Right renal pelvis (tissue), 4 donors: ENCODE data around the gene TNPO3. TPM values are rescaled to one million over a fixed set of nuclear protein-coding genes. Genes with fewer than 3 reads are reported as not detected.
"Not testable (repeated sequence)": the region's sequence is repeated elsewhere in the genome, so short reads cannot be mapped to it uniquely, and the experiment has no call there.

Experiments used
- DNase-seq, 4 donors: peaks; one replicate each; pipeline ENCODE4 v3.0.0-alpha.2; 2013; ENCODE audit warnings: low read depth in 4 of 4, low spot score in 3 of 4, missing footprints in 1 of 4
- polyA plus RNA-seq, 4 donors: library from polyadenylated mRNA; unstranded; fragments of 120-200 nt; gene quantifications; one replicate each; pipeline ENCODE4 v1.2.1, GENCODE V29; 2013; ENCODE audit not compliant: insufficient read length in 4 of 4

TNPO3 gene
- polyA plus RNA-seq, 4 donors: 42.9 to 45.3 (median 43.7) TPM

DNA sequence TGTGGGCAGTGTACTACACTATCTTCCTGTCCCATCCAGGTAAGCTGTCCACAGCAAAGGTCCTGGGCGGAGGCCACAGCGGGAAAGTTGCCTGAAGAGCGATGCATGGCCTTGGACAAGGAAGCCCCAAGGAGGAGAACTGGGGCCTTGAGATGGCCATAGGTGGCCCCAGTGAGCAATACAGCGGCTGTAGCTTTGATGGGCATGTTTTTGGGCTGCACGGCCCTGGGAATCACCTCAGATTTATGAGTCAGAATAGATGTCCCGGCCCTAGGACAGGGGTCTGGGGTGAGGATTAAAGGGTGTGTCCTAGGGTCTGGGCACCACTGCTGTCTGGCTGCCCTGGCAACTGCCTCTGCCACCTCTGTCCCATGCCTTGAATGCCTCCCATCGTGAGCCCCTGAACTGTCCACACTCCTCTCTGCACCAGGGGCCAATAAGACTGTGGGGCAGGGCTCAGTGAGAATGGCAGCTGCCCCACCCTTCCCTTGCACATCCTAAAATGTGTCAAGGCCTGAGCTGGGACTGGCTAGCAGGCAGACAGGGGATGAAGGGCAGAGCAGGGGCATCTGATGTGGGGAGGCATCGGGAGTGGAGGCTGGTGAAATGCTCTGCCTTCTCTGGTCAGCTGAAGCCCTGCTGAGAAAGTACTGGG is 126.6 kb downstream of the TNPO3 start:
- DNase-seq: no peak

DNA sequence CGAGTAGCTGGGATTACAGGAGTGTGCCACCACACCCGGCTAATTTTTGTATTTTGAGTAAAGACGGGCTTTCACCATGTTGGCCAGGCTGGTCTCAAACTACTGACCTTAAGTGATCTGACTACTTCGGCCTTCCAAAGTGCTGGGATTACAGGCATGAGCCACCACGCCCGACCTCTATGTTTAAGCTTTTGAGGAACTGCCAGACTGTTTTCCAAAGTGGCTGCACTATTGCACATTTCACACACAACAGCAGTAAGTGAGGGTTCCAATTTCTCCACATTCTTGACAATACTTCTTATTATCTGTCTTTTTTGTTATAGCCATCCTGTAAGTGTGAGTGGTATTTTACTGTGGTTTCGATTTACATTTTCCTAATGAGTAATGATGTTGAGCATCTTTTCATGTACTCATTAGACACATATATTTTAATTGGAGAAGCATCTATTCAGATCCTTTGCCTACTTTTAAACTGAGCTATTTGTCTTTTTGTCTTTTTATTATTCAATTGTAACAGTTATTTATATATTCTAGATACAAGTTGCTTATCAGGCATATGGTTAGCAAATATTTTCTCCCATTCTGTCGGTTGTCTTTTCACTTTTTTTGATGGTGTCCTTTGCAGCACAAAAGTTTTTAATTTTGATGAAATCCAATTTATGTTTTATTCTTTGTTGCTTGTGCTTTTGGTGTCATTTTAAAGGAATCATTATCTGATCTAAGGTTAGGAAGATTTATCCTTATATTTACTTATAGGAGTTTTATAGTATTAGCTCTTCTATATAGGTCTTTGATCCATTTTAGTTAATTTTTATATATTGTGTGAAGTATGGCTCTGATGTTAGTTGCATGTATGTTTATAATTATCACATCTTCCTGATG is 130.0 kb downstream of the TNPO3 start:
- DNase-seq: no peak

DNA sequence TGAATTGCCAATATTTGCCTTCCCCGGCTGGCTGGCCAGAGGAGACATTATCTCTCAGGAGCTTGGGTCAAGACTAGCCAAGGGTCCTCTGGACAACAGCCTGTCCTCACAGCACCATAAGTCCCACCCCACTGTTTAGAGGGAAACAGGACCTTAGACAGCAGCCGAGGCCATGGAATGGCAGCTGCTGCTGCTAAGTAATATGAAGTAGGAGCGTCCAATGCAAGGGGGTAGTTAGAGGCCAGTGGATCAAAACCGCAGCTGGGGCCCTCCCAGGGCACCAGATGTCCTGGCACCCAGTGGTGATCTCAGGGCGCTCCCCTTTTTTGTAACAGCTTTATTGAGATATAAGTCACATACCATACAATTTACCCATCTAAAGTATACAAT is 131.5 kb downstream of the TNPO3 start:
- DNase-seq: no peak

DNA sequence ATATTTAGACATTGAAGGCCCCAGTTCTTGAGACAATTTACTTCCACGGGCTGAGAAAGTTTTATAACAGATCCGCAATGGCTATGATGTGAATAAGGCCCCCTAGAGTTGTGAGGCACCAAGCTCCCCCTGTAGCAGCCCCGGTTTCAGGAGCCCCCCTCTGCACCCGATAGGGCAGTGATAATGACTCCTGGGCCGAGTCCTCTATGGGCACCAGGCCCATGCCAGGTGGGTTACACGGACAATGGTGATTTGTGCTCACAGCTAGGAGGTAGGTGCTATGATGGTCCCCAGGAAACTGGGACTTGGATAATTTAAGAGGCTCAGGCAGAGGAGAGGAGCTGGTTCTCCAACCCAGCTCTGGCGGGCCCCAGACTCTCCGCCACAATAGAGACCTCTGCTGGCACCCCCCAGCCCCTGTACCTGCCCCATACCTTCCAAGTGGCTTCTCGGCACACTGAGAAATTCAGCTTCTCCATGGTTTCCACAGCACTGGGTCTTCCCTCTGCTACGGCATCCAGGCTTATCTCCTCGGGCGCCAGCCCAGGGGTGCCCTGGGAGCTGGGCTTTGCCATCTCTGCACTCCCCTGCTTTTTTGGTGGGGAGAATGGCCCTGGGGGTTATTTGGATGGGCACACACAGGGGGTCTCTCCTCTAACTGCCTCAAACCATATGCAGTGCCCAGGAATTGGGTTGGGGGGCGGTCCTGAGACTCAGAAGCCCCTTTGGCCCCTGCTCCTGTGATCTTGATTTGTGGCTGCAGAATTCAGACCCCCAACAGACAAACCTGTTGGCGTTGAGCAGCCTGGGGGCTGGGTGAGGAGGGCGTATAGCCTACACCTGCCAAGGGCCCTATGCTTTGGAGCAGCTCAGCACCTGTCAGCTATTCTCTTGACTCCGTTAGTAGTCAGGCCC is 132.2 kb downstream of the TNPO3 start:
- DNase-seq: no peak

DNA sequence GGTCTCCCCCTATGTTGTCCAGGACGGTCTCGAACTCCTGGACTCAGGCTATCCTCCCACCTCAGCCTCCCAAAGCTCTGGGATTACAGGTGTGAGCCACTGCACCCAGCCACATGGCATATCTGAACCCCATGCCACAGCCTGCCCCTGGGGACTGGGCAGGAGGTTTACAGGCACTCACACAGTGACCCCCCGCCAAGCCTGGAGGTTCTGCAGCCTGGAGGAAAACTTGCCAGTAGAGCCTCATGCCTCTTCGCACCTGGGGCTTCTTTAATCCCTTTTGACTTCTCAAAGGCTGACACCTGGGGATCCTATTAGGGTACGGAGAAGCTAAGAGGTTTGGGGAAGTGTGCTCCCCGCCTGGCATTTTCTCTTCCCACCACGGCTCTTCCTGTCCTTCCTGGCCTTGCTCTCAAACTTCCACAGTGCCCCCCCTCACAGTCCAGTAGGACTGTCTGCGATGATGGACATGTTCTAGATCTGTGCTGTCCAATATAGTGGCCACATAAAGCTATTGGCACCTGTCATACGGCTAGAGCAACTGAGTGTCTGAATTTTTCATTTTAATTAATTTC is 133.0 kb downstream of the TNPO3 start:
- no peak for DNase-seq

DNA sequence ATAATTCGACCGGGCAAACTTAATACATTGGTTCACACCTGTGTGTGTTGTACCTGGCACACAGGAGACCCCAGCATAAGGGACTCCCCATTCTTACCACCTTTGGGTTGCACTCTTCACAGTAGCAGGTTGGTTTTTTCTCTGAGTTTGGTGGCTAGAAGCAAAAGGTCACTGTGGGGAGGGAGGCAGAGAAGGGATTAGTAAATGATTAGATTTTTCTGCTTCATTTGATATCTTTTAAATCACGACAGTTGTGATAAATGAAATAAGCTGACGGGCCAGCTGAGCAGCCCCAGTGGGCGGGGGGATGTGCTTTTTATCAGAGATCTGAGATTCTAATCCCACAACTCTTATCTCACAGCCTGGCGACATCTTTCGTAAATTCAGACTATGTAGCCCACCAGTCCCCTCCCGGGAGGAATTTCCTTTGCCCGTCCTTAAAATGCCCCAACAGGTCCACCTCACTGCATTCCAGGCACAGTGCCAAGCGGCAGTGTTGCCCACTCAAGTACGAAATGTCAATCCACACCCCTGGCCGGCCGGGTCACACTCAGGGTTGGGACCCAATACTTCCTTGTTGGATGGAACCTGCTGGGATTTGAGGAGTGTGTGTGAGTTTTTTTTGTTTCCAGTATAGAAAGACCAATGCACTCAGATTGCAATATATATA is 133.9 kb downstream of the TNPO3 start:
- no peak for DNase-seq

DNA sequence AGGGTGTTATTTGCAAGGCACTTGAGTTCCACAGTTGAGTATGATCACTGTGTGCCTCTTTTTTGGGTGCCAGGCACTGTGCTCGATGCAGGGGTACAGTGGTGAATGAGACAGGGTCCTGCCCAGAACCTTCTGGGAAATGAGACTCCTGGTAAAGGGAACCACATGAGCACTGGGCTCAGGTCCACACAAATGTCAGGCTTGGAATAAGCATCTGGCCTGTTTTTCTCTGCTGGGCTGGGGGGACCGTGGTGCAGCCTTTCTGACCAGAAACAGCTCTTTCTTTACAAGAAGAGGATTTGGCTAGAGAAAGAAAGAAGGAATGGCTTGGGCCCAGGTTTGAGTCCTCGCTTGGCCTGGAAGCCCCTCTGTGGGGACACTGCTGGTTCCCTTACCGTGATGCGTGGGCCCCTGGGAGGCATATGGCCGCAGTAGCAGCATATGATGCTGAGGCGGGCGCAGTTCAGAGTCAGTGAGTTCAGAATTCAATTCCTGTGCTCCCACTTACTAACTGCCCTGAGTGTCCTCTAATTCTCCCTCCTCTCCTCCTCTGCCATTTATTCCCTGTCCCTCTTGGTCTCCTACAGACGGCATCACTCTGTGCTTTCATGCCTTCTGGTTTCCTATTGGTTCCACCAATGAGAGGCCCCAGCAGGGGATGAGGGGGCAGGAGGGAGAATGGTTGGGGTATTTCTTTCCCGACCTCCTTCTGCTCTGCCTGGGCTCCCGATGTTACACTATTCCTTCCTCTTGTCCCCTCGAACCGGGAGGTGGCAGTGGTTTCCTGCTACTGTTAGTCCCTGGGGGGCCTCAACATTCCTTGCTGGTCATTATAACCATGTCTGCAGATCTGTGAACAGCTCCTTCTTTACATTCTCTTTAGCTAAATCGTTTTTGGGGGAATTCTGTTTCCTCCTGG is 134.8 kb downstream of the TNPO3 start:
- no peak for DNase-seq

DNA sequence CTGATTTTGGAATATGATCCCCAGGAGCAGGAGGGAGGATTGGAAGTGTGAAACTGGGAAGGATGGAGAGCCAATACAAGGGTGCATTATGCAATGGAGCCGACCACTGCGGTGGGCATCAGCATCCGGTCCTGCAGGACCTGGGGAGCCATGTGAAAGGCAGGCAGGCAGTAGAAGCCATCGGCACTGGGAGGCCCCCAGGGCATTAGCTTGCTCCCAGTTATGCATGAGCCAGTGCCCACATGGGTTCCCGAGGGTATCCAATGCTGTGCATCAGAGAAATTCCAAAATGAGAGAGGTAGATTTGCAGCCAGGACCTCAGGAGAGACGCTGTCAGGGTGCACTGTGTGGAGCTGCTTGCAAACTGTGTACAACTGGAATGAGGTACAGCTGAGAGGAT is 135.7 kb downstream of the TNPO3 start:
- DNase-seq: no peak

DNA sequence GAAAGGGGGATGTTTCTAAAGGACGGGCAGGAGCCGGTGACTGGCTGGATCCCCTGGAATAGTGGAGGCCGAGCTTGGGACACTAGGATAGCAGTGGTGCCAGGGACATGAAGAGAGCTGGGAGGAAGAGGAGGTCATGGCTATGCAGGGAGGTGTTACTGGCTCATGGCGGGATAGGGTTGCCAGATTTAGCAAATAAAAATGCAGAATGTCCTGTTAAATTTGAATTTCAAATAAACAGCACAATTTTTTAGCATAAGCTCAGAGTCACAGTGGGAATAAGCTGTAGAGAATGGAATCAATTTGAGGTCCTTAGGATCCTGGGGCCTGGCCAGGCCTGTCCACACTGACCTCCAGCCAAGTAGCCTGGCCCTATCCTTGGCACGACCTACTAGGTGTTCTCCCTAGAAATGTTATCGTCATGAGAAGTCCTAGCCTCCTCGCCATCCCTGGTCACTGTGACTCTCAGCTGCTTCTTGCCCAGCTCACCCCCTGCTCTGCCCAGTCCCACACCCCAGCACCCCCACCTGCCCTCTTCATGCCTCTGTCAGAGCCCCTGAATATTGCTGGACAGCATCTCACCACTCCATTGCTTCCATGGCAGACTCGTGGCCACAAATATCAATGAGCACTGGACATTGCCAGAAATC is 136.8 kb downstream of the TNPO3 start:
- DNase-seq: no peak

DNA sequence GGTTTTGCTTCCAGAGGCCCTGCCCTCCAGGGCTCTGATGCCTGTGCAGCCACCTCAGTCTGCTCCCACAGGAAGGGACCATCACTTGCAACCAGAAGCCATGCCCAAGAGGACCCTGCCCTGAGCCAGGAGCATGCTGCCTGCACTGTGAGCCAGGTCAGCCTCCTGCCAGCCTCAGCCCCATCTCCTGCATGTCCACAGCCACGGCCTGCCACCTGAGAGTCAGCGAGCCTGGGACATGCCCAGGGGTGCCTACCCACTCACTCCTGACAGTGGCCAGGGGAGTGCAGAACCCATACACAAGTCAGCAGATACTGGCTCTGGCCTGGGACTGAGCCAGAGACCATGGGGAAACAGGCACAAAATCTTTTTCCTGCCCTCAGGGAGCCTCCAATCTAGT is 137.8 kb downstream of the TNPO3 start:
- DNase-seq: no peak

DNA sequence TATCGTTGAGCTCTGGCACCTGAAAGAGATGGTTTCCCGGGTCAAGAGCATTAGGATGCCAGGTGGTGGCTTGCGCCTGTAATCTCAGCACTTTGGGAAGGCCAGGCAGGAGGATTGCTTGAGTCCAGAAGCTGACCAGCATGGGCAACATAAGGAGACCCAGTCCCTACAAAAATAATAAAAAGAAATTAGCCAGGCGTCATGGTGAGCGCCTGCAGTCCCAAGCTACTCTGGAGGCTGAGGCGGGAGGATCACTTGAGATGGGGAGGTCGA is 138.3 kb downstream of the TNPO3 start:
- DNase-seq: no peak

DNA sequence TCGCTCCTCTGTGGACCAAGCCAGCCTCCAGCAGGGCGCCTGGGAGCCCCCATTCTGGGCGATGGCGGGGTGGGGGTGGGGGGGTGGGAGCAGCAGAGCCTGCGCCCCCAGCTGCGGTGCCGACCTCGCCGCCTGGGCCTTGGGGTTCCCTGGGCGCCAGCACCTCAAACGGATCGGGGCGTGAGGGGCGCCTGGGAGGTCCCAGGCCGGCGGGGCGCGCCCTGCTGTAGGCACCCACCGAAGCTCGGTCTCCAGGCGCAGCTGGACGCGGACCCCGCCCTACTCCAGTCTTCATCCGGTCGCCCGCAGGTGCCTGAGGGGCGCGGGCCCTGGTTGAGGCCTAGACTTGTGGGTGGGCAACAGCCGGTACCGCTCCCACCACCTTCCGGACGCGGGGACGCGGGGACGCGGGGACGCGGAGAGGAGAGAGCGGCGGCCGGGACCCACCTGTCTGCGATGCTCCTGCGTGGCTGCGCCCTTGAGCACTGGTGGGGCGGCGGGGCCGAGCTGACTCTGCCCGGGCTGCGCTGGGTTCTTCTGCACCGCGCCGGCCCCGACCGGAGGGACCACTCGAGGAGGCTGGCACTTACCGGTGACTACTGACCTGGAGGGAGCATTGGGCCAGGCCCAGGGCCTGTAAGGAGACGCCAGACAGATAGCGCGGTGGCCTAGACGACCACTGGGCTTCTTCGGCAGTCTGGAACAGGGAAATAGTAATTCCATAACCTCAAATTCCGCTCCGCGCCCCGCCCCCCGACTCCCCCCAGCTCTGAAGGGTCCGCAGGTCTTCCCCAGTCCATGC is 138.9 kb downstream of the TNPO3 start:
- DNase-seq: no peak

DNA sequence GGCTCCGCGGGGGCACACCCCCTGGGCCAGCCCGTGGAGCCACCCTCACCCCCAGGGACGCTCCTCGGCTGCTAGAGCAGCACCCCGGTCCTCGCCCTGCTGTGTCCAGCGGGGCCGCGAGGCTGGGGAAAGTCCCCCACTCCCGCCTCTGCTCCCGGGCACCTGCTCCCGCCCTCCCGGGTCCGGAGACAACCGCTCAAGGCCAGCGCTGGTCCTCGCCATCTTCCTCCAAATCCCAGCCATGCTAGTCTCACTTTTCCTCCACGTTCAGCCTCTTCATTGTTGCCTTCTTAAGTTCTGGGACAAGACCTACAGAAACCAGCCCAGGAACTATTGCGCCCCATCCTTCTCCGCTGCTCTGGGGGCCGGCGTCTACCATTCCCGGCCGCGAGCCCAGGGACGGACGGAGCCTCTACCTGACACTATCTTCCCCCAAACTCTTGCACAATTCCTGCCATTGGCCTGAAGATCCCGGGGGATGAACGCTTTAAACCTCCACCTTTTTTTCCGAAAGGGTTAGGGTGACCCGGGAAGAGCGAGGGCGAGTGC is 139.6 kb downstream of the TNPO3 start:
- no peak for DNase-seq

DNA sequence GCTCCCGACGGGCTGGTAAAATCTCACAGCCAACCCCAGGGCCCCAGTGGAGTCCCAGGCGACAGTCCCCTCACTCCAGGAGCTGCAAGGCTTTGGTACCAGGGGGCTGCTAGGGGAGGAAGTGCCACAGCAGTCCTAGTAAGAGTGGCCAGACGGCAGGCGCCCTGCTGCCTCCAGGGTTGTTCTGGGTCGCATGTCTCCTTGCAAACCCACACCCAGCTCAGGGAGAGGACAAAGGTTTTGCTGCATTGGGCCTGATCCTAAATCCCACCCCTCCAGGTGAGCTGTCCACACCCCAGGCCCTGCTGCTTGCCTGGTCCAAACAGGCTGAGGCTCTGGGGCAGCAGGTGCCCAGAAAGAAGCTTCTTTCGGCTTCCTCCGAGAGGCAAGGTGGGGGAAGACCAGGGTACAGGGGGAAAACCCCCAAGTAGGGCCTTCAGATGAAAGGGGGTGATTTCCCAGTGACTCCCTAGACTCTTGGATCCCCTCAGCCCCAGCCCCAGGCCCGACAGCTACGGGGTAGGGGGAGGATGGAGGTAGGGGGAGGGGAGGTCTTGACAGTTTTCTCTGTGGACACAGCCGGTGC is 140.3 kb downstream of the TNPO3 start:
- DNase-seq: no peak

DNA sequence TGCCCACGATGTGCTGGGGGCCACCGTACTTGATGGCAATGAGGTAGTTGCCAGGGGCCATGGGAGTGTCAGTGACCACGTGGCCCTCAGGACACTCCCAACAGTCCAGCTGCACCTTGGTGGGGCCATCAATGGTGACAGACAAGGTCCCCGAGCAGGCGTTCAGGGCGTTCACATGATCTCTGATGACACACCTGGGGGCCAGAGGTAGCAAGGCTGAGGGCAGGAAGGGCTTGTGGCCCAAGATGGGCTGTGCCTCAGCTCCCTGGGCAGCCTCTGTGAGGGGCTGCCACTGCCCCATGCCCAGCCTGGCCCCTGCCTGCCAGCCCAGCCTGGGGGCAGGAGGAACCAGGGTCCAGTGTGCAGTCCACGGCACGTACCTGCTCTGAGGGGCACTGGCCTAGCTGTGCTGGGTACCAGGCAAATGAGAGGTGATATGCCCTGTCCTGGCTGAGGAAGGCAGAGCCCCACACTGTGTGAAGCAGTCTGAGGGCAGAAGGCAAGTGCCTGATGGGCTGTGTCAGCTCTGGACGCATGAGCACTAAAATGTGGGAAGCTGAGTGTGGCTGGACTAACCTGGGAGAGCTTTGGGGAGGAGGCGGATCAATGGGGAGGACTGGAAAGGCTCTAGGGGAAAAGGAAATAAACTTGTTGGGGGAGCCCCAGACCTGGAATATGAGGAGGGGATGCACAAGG is 140.9 kb downstream of the TNPO3 start:
- no peak for DNase-seq

DNA sequence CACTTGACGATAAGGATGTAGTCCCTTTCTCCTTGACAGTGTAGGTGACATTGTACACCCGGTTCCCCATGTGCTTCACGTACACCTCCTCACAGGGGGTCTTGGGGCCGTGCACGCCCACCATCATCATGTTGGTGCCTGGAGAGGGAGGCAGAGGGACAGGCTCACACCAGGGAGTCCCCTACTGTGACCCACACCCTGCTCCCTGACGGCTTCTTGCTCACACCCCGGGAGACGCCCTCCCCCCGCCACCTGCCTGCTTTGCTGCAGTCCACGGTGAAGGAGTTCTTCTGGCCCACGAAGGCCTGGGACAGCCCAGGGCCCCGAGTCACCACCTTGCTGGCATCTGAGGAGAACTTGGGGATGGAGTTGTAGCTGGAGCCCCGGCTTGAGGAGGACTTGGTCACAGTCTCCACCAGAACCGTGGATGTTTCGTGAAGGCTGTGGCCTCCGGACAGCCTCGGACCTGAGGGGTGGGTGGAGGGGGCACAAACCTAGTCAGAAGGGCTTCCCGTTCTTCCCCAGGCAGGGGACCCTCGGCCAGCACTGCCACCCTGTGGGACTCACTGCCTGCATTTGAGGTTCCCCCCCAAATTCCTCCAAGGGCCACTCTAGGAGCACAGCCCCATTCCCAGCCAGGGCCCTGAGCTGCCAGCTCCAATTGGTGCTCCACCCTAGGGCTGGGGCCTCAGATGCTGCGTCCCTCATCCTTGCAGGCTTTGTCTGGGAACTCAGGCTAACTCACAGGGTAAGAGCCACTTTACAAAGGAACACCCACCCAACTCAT is 142.0 kb downstream of the TNPO3 start:
- not testable (repeated sequence) for DNase-seq
